ENCODE results near the gene GRM7. TPM values are rescaled to one million over a fixed set of nuclear protein-coding genes. Genes with fewer than 3 reads are reported as not detected.

GRM7 gene
- total and polyA plus RNA-seq, 2 donors (not counting 1 experiment from before 2014, with no cell fraction given) = not detected

DNA sequence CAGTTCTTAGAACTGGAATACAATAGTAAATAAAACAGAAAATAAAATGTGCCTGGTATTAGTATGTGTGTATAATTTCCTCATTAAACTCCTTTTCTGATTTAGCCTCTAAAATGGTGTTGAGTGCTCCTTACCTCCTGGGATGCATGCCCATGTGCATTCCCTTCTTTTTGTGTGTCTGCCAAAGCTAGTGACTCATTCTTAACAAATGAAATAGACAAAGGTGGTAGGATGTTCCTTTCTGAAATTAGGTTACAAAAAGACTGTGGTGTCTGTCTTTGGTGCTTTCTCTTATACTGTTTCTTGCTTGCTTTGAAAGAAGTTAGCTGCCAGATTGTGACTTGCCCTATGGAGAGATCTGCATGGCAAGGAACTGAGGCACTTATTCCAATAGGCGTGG is 623.7 kb downstream of the GRM7 start:
- intact Hi-C loops (cut with micrococcal nuclease) = no loop called here
- Histone ChIP-seq H3K9ac (ENCODE audit: low read length) (no peak overlapping the region), H3K4me1 (ENCODE audit: control insufficient read depth in 2 of 2, insufficient read depth in 2 of 2, low read length in 2 of 2) (no peaks in the 10 kb centered on the region), H3K27me3 (replicated peaks in 1 of 4; ENCODE audit: control extremely low read depth in 1 of 4, control insufficient read depth in 3 of 4, insufficient read depth in 4 of 4, low read length in 3 of 4) (no peaks in the 10 kb centered on the region), H3K9me3 (ENCODE audit: control extremely low read depth in 1 of 3, control insufficient read depth in 2 of 3, insufficient read depth in 1 of 3, low read length in 2 of 3) (peaks cover 0 to 4% (median 0%) of the 10 kb centered on the region in 3 donors), H3K4me3 (ENCODE audit: control extremely low read depth in 1 of 5, extremely low read depth in 1 of 5, insufficient read depth in 1 of 5, low read depth in 2 of 5, low read length in 4 of 5) (no peak overlapping the region), H3K4me2 (replicated peaks; ENCODE audit: low read depth, low read length, poor library complexity, severe bottlenecking) (no peak overlapping the region), H3K27ac (ENCODE audit: low read length in 2 of 2) (no peak overlapping the region), H4K20me1 (ENCODE audit: control insufficient read depth, insufficient read depth, low read length, poor library complexity, severe bottlenecking) (no peaks in the 10 kb centered on the region), H3K79me2 (ENCODE audit: control insufficient read depth, insufficient read depth, low read length) (no peaks in the 10 kb centered on the region), H2AFZ (ENCODE audit: insufficient read depth, low read depth, low read length, poor library complexity, severe bottlenecking) (no peak overlapping the region), H3K36me3 (replicated peaks in 1 of 2; ENCODE audit: control extremely low read depth in 1 of 2, control insufficient read depth in 1 of 2, extremely low read depth in 1 of 2, insufficient read depth in 2 of 2, low read length in 1 of 2) (no peaks in the 10 kb centered on the region)
- no peaks in the 10 kb centered on the region for H3K27me3 Mint-ChIP-seq
- no peaks in the 10 kb centered on the region for H3K4me1 Mint-ChIP-seq
- ATAC-seq (ENCODE audit: low read depth) (no peak), DNase-seq (no peak)
- TF ChIP-seq EZH2 (IDR thresholded peaks at IDR 0.05; ENCODE audit: borderline replicate concordance, insufficient read depth, low read depth, low read length, poor library complexity, severe bottlenecking) = no peak
- peaks cover 2% of the 10 kb centered on the region for H3K9me3 Mint-ChIP-seq (ENCODE audit: insufficient read depth)
- ChIA-PET CTCF (no interaction called here), POLR2A (no interaction called here)
- H3K4me3 Mint-ChIP-seq = no peak overlapping the region
- WGBS (ENCODE audit: insufficient coverage) = 60% methylated on average over 1 of the region's 1 CpG
- no peak overlapping the region for H3K27ac Mint-ChIP-seq

GRCh38 chr3:7487763-7488162 is 626.8 kb downstream of the GRM7 start:
- no peaks in the 10 kb centered on the region for H4K20me1 ChIP-seq (ENCODE audit: control insufficient read depth, insufficient read depth, low read length, poor library complexity, severe bottlenecking)
- Mint-ChIP-seq H3K4me3 (no peak overlapping the region), H3K27me3 (no peaks in the 10 kb centered on the region), H3K9me3 (ENCODE audit: insufficient read depth) (peaks cover 2% of the 10 kb centered on the region), H3K4me1 (no peaks in the 10 kb centered on the region), H3K27ac (no peak overlapping the region)
- no peak overlapping the region for H3K27ac ChIP-seq (ENCODE audit: low read length in 2 of 2)
- intact Hi-C loops (cut with micrococcal nuclease) = no loop called here
- WGBS (ENCODE audit: insufficient coverage) = 0% methylated on average over 1 of the region's 1 CpG
- H3K4me2 ChIP-seq (replicated peaks; ENCODE audit: low read depth, low read length, poor library complexity, severe bottlenecking) = no peak overlapping the region
- H3K9ac ChIP-seq (ENCODE audit: low read length) = no peak overlapping the region
- H3K36me3 ChIP-seq (replicated peaks in 1 of 2; ENCODE audit: control extremely low read depth in 1 of 2, control insufficient read depth in 1 of 2, extremely low read depth in 1 of 2, insufficient read depth in 2 of 2, low read length in 1 of 2) = no peaks in the 10 kb centered on the region
- H3K27me3 ChIP-seq (replicated peaks in 1 of 4; ENCODE audit: control extremely low read depth in 1 of 4, control insufficient read depth in 3 of 4, insufficient read depth in 4 of 4, low read length in 3 of 4) = no peaks in the 10 kb centered on the region
- H3K79me2 ChIP-seq (ENCODE audit: control insufficient read depth, insufficient read depth, low read length) = no peaks in the 10 kb centered on the region
- DNase-seq (no peak), ATAC-seq (ENCODE audit: low read depth) (no peak)
- no peak overlapping the region for H3K4me3 ChIP-seq (ENCODE audit: control extremely low read depth in 1 of 5, extremely low read depth in 1 of 5, insufficient read depth in 1 of 5, low read depth in 2 of 5, low read length in 4 of 5)
- ChIA-PET POLR2A (no interaction called here), CTCF (no interaction called here)
- no peak for TF ChIP-seq EZH2 (IDR thresholded peaks at IDR 0.05; ENCODE audit: borderline replicate concordance, insufficient read depth, low read depth, low read length, poor library complexity, severe bottlenecking)
- no peak for TF ChIP-seq CTCF (IDR thresholded peaks at IDR 0.05)
- no peaks in the 10 kb centered on the region for H3K4me1 ChIP-seq (ENCODE audit: control insufficient read depth in 2 of 2, insufficient read depth in 2 of 2, low read length in 2 of 2)
- H3K9me3 ChIP-seq (ENCODE audit: control extremely low read depth in 1 of 3, control insufficient read depth in 2 of 3, insufficient read depth in 1 of 3, low read length in 2 of 3) = no peaks in the 10 kb centered on the region
- no peak overlapping the region for H2AFZ ChIP-seq (ENCODE audit: insufficient read depth, low read depth, low read length, poor library complexity, severe bottlenecking)
